ENCODE data around the gene GAB4.
"Not testable (repeated sequence)": the region's sequence is repeated elsewhere in the genome, so short reads cannot be mapped to it uniquely, and the experiment has no call there.

GRCh38 chr22:17014101-17014440 lies 6.0 kb upstream of the GAB4 start:
- TF ChIP-seq CTCF (IDR thresholded peaks at IDR 0.05; ENCODE audit: low read length); EZH2 (optimal IDR thresholded peaks at IDR 0.05; ENCODE audit: low read depth, low read length): not testable (repeated sequence)

Measured in MM.1S (cell line).